Panc1 (cell line): ENCODE data around the gene ETV5. TPM values are rescaled to one million over a fixed set of nuclear protein-coding genes. Genes with fewer than 3 reads are reported as not detected.

Experiments
- ATAC-seq: fragments of 200-7000 bp; cut with Tn5 transposase; 2 replicates; pipeline ENCODE4 v1.9.1; 2020; ENCODE audit warnings: mild to moderate bottlenecking, moderate library complexity
- BruUV-seq: library from RNA; stranded (reverse); fragments of 400-500 nt; replicated peaks from 2 replicates; lab custom pipeline; 2021; lab: Mats Ljungman, UMichigan
- CTCF ChIA-PET: fragments of 300-600 bp; sonication (Branson Sonifier 250); formaldehyde crosslinking; loops from one replicate; lab custom pipeline; 2022; ENCODE audit warnings: antibody characterized with exemption; lab: Charles Lee
- POLR2A ChIA-PET: fragments of 300-600 bp; sonication (Branson Sonifier 250); formaldehyde crosslinking; loops from one replicate; lab custom pipeline; 2022; ENCODE audit warnings: antibody characterized with exemption; lab: Charles Lee
- DNase-seq: peaks from one replicate; pipeline ENCODE4 v3.0.0-alpha.2; 2010; ENCODE audit warnings: low read depth, low spot score
- H3K27ac ChIP-seq: 2 replicates; pipeline ENCODE4 v1.5.1; 2011; ENCODE audit warnings: mild to moderate bottlenecking, low read length, inconsistent platforms
- H3K27me3 ChIP-seq: fragments of 200-500 bp; sonication (Bioruptor generic); 2 replicates; pipeline ENCODE4 v1.6.0; 2014; ENCODE audit warnings: low read length, inconsistent platforms; ENCODE audit not compliant: control insufficient read depth, insufficient read depth
- H3K36me3 ChIP-seq: fragments of 200-500 bp; sonication (Bioruptor generic); 2 replicates; pipeline ENCODE4 v1.5.1; 2014; ENCODE audit warnings: inconsistent platforms, mild to moderate bottlenecking, low read length, moderate library complexity; ENCODE audit not compliant: control insufficient read depth, insufficient read depth
- H3K4me1 ChIP-seq: 2 replicates; pipeline ENCODE4 v1.5.1; 2011; ENCODE audit warnings: inconsistent platforms, mild to moderate bottlenecking, low read length, moderate library complexity; ENCODE audit not compliant: control insufficient read depth, insufficient read depth
- H3K4me3 ChIP-seq, 2 experiments: 2 replicates each; pipeline ENCODE4 v1.5.1; 2011 to 2012; ENCODE audit warnings: low read depth in 2 of 2, low read length in 2 of 2, mild to moderate bottlenecking in 2 of 2, inconsistent platforms in 1 of 2, moderate library complexity in 1 of 2
- H3K9me3 ChIP-seq: fragments of 200-500 bp; sonication (Bioruptor generic); 2 replicates; pipeline ENCODE4 v1.5.1; 2014; ENCODE audit warnings: low read depth, mild to moderate bottlenecking, inconsistent platforms, low read length, moderate library complexity; ENCODE audit not compliant: control insufficient read depth, insufficient read depth
- CTCF ChIP-seq: fragments of 450-650 bp; IDR thresholded peaks from 2 replicates; pipeline ENCODE4 v1.5.1; 2017; ENCODE audit warnings: mild to moderate bottlenecking
- POLR2AphosphoS5 ChIP-seq: IDR thresholded peaks from 2 replicates; pipeline ENCODE4 v1.6.1; 2012; ENCODE audit warnings: mild to moderate bottlenecking, low read depth, low read length, moderate library complexity
- REST ChIP-seq, 2 experiments: IDR thresholded peaks; 2 replicates each; pipeline ENCODE4 v1.6.1; 2011 to 2012; ENCODE audit warnings: low read depth in 2 of 2, control low read depth in 1 of 2, low read length in 1 of 2, mild to moderate bottlenecking in 1 of 2, moderate library complexity in 1 of 2; ENCODE audit not compliant: insufficient read depth in 1 of 2
- SIN3A ChIP-seq: IDR thresholded peaks from 2 replicates; pipeline ENCODE4 v1.6.1; 2012; ENCODE audit warnings: low read depth, mild to moderate bottlenecking, low read length, moderate library complexity, borderline replicate concordance; ENCODE audit not compliant: insufficient read depth
- TCF7L2 ChIP-seq: IDR thresholded peaks from 2 replicates; pipeline ENCODE4 v1.6.1; 2011; ENCODE audit warnings: mild to moderate bottlenecking, low read depth, low read length, inconsistent platforms
- in situ Hi-C: cut with HindIII; loops from 2 replicates; pipeline ENCODE4 v1.10.0; 2016; ENCODE audit warnings: low sequenced_read_pairs, low pct_unique_long_range_greater_than_20kb
- intact Hi-C: fragments of 100-400 bp; cut with micrococcal nuclease; formaldehyde crosslinking; loops from one replicate; pipeline ENCODE4 v1.10.0; 2022; ENCODE audit not compliant: unreplicated experiment
- total RNA-seq: library from RNA; stranded (reverse); gene quantifications from one replicate; pipeline ENCODE4 v1.2.1, GENCODE V29; 2021; ENCODE audit not compliant: unreplicated experiment

ETV5 gene
- total RNA-seq, 1 experiment from 2014 or later = 79.3 TPM

- POLR2A ChIA-PET = no interaction called here
- no peaks in the 10 kb centered on the region for H3K36me3 ChIP-seq
- H3K4me3 ChIP-seq = no peak overlapping the region
- no peak overlapping the region for H3K27ac ChIP-seq
- intact Hi-C loops (no loop called here), in situ Hi-C loops (no loop called here)
- peak; percentile 66 for ATAC-seq
- no TSS peak for BruUV-seq
- TF ChIP-seq CTCF = peak; percentile 59
- TF ChIP-seq TCF7L2 = no peak
- no peaks in the 10 kb centered on the region for H3K9me3 ChIP-seq
- H3K4me1 ChIP-seq = no peaks in the 10 kb centered on the region
- CTCF ChIA-PET = no interaction called here
- no peaks in the 10 kb centered on the region; the same call in 1 of the 2 replicates for H3K27me3 ChIP-seq
- DNase-seq = no peak
These were observed 105.9 kb downstream of the ETV5 start for GRCh38 chr3:186002884-186003472.

GRCh38 chr3:186001842-186002241 is 107.0 kb downstream of the ETV5 start:
- Histone ChIP-seq H3K36me3 (no peaks in the 10 kb centered on the region), H3K27ac (no peak overlapping the region), H3K4me1 (no peaks in the 10 kb centered on the region), H3K27me3 (no peaks in the 10 kb centered on the region; the same call in 1 of the 2 replicates), H3K4me3 (no peak overlapping the region), H3K9me3 (no peaks in the 10 kb centered on the region)
- ChIA-PET CTCF (no interaction called here), POLR2A (no interaction called here)
- intact Hi-C loops (no loop called here), in situ Hi-C loops (no loop called here)
- TF ChIP-seq TCF7L2 (no peak), POLR2AphosphoS5 (no peak), SIN3A (no peak), REST (IDR thresholded peaks at IDR 0.05; ENCODE audit: insufficient read depth in 1 of 2, low read depth in 2 of 2, low read length in 1 of 2) (no peak), CTCF (no peak)
- ATAC-seq (no peak), DNase-seq (no peak)
- no TSS peak for BruUV-seq
